H9 (cell line): ENCODE measurements around the gene TEX52. TPM values are rescaled to one million over a fixed set of nuclear protein-coding genes. Genes with fewer than 3 reads are reported as not detected.
A peak's percentile ranks its signal among the peaks of the same experiment; 100 is the strongest.

ENCODE experiments used
- DNase-seq: peaks from one replicate; pipeline ENCODE4 v3.0.0-alpha.2; 2017
- H2AFZ ChIP-seq: one replicate; pipeline ENCODE4 v1.6.1; 2013; ENCODE audit warnings: mild to moderate bottlenecking, low read length, control low read depth, moderate library complexity
- H2AK5ac ChIP-seq: 2 replicates; pipeline ENCODE4 v1.6.1; 2013; ENCODE audit warnings: low read length, control low read depth, mixed read lengths; ENCODE audit not compliant: insufficient read length
- H2BK120ac ChIP-seq: one replicate; pipeline ENCODE4 v1.6.1; 2013; ENCODE audit warnings: low read depth, mild to moderate bottlenecking, low read length, control low read depth, inconsistent platforms; ENCODE audit not compliant: poor library complexity, severe bottlenecking
- H2BK12ac ChIP-seq: 2 replicates; pipeline ENCODE4 v1.6.1; 2013; ENCODE audit warnings: low read length, control low read depth, mixed read lengths, low read depth; ENCODE audit not compliant: insufficient read length
- H2BK15ac ChIP-seq: 2 replicates; pipeline ENCODE4 v1.6.1; 2013; ENCODE audit warnings: low read depth, low read length, control low read depth
- H2BK20ac ChIP-seq: one replicate; pipeline ENCODE4 v1.6.1; 2013; ENCODE audit warnings: low read depth, mild to moderate bottlenecking, low read length, control low read depth, inconsistent platforms; ENCODE audit not compliant: poor library complexity, severe bottlenecking
- H2BK5ac ChIP-seq: 2 replicates; pipeline ENCODE4 v1.6.1; 2013; ENCODE audit warnings: low read length, control low read depth, mixed read lengths; ENCODE audit not compliant: insufficient read length
- H3K14ac ChIP-seq: 2 replicates; pipeline ENCODE4 v1.6.1; 2013; ENCODE audit warnings: low read length, control low read depth; ENCODE audit not compliant: insufficient read depth
- H3K18ac ChIP-seq: 2 replicates; pipeline ENCODE4 v1.6.1; 2013; ENCODE audit warnings: low read depth, mild to moderate bottlenecking, mixed read lengths, low read length, control low read depth; ENCODE audit not compliant: insufficient read length
- H3K23ac ChIP-seq: 2 replicates; pipeline ENCODE4 v1.6.1; 2013; ENCODE audit warnings: low read length, control low read depth, mixed read lengths, low read depth; ENCODE audit not compliant: insufficient read length
- H3K23me2 ChIP-seq: 2 replicates; pipeline ENCODE4 v1.6.1; 2013; ENCODE audit warnings: low read depth, mild to moderate bottlenecking, mixed read lengths, low read length, control low read depth; ENCODE audit not compliant: insufficient read length, poor library complexity, severe bottlenecking
- H3K27ac ChIP-seq: 2 replicates; pipeline ENCODE4 v1.5.1; 2013; ENCODE audit warnings: low read length, control low read depth, mixed read lengths, low read depth; ENCODE audit not compliant: insufficient read length
- H3K27me3 ChIP-seq: 2 replicates; pipeline ENCODE4 v1.6.1; 2013; ENCODE audit warnings: low read length, control low read depth, inconsistent platforms; ENCODE audit not compliant: insufficient read depth
- H3K4ac ChIP-seq: 2 replicates; pipeline ENCODE4 v1.6.1; 2013; ENCODE audit warnings: low read depth, mild to moderate bottlenecking, control low read depth, inconsistent platforms, low read length, moderate library complexity
- H3K4me1 ChIP-seq: 2 replicates; pipeline ENCODE4 v1.6.1; 2013; ENCODE audit warnings: low read length, control low read depth, inconsistent platforms; ENCODE audit not compliant: insufficient read depth
- H3K4me2 ChIP-seq: 2 replicates; pipeline ENCODE4 v1.6.1; 2013; ENCODE audit warnings: low read length, control low read depth, mixed read lengths; ENCODE audit not compliant: insufficient read length, insufficient read depth
- H3K56ac ChIP-seq: 2 replicates; pipeline ENCODE4 v1.6.1; 2013; ENCODE audit warnings: low read depth, mild to moderate bottlenecking, mixed read lengths, low read length, control low read depth; ENCODE audit not compliant: insufficient read length
- H3K79me1 ChIP-seq: 2 replicates; pipeline ENCODE4 v1.6.1; 2013; ENCODE audit warnings: low read depth, mild to moderate bottlenecking, moderate library complexity, low read length, control low read depth, inconsistent platforms; ENCODE audit not compliant: insufficient read depth, poor library complexity, severe bottlenecking
- H3K79me2 ChIP-seq: 2 replicates; pipeline ENCODE4 v1.6.1; 2013; ENCODE audit warnings: low read length, control low read depth, inconsistent platforms; ENCODE audit not compliant: insufficient read depth
- H3K9ac ChIP-seq: 2 replicates; pipeline ENCODE4 v1.6.1; 2013; ENCODE audit warnings: low read length, control low read depth, mixed read lengths; ENCODE audit not compliant: insufficient read length; ENCODE audit errors: extremely low read depth
- H3K9me3 ChIP-seq: one replicate; pipeline ENCODE4 v1.6.1; 2013; ENCODE audit warnings: low read depth, low read length, inconsistent platforms; ENCODE audit not compliant: control insufficient read depth
- H3T11ph ChIP-seq: one replicate; pipeline ENCODE4 v1.6.1; 2013; ENCODE audit warnings: mild to moderate bottlenecking, low read length, control low read depth, inconsistent platforms
- H4K20me1 ChIP-seq: one replicate; pipeline ENCODE4 v1.6.1; 2013; ENCODE audit not compliant: control insufficient read depth, insufficient read length, insufficient read depth
- H4K5ac ChIP-seq: 2 replicates; pipeline ENCODE4 v1.6.1; 2013; ENCODE audit warnings: low read depth, mild to moderate bottlenecking, mixed read lengths, low read length, control low read depth; ENCODE audit not compliant: insufficient read length
- H4K8ac ChIP-seq: replicated peaks from 2 replicates; pipeline ENCODE4 v1.6.1; 2013; ENCODE audit warnings: low read length, control low read depth, mixed read lengths, low read depth; ENCODE audit not compliant: insufficient read length
- H4K91ac ChIP-seq: 2 replicates; pipeline ENCODE4 v1.6.1; 2013; ENCODE audit warnings: low read depth, mild to moderate bottlenecking, moderate library complexity, mixed read lengths, low read length, control low read depth; ENCODE audit not compliant: insufficient read length
- H3K27ac Mint-ChIP-seq, 3 experiments: 2 replicates in 2 of 3; 3 replicates in 1 of 3; pipeline ENCODE4 v1.8.0; 2020 to 2021; ENCODE audit warnings: mixed read lengths in 3 of 3, mild to moderate bottlenecking in 1 of 3, moderate library complexity in 1 of 3
- H3K27me3 Mint-ChIP-seq: 2 replicates; pipeline ENCODE4 v1.8.0; 2021; ENCODE audit warnings: low read depth, mild to moderate bottlenecking, moderate library complexity, mixed read lengths
- H3K36me3 Mint-ChIP-seq, 3 experiments: 2 replicates in 2 of 3; 3 replicates in 1 of 3; pipeline ENCODE4 v1.8.0; 2020 to 2021; ENCODE audit warnings: low read depth in 3 of 3, mixed read lengths in 3 of 3; ENCODE audit not compliant: insufficient read depth in 1 of 3
- H3K4me1 Mint-ChIP-seq, 2 experiments: 2 replicates each; pipeline ENCODE4 v1.8.0; 2020; ENCODE audit warnings: mixed read lengths in 2 of 2
- H3K4me3 Mint-ChIP-seq, 2 experiments: 2 replicates in 1 of 2; 3 replicates in 1 of 2; pipeline ENCODE4 v1.8.0; 2020 to 2021; ENCODE audit warnings: mild to moderate bottlenecking in 2 of 2, mixed read lengths in 2 of 2, moderate library complexity in 1 of 2
- H3K9me3 Mint-ChIP-seq, 2 experiments: 2 replicates in 1 of 2; 3 replicates in 1 of 2; pipeline ENCODE4 v1.8.0; 2020; ENCODE audit warnings: mild to moderate bottlenecking in 2 of 2, mixed read lengths in 2 of 2, moderate library complexity in 1 of 2
- CTCF ChIP-seq: fragments of 200-600 bp; sonication (generic); conservative IDR thresholded peaks from 3 replicates; pipeline ENCODE4 v1.8.0; 2021; ENCODE audit warnings: antibody characterized with exemption, mild to moderate bottlenecking
- WGBS: extraction: QIAGEN DNeasy Blood & Tissue Kit; methylation state at CpG from one replicate; pipeline ENCODE4 v1.1.7; 2013; ENCODE audit warnings: missing lambda C conversion rate, low lambda C conversion rate, mixed read lengths; ENCODE audit not compliant: insufficient read length; ENCODE audit errors: extremely low coverage; 5-methylcytosine and 5-hydroxymethylcytosine counted together
- total RNA-seq: library from RNA; stranded (reverse); gene quantifications from 2 replicates; pipeline ENCODE4 v1.2.1, GENCODE V29; 2021

The TEX52 gene
- total RNA-seq, 1 experiment from 2014 or later = 0.20 TPM

- peaks cover 5% of the 10 kb centered on the region for H3K23me2 ChIP-seq
- no peaks in the 10 kb centered on the region for H3K4me1 ChIP-seq
- no peak overlapping the region for H4K91ac ChIP-seq
- no peak overlapping the region for H2BK12ac ChIP-seq
- no peak overlapping the region for H2BK120ac ChIP-seq
- Mint-ChIP-seq H3K27ac (peak overlapping the region; percentile 90 to 95 (median 95)), H3K4me1 (peaks cover 11 to 17% of the 10 kb centered on the region in 2 experiments), H3K4me3 (peak overlapping the region; percentile 89 to 97), H3K27me3 (0 out of 2 replicates have a peak, but pooled peaks cover 3% of the 10 kb centered on the region), H3K36me3 (peaks cover 13 to 32% (median 31%) of the 10 kb centered on the region in 3 experiments), H3K9me3 (no peaks in the 10 kb centered on the region)
- no peak overlapping the region for H2BK5ac ChIP-seq
- H3K4me2 ChIP-seq = peak overlapping the region; percentile 60
- no peak overlapping the region for H4K5ac ChIP-seq
- H3K27me3 ChIP-seq = no peaks in the 10 kb centered on the region
- no CpG with 5 or more reads among the region's 10 CpGs for WGBS
- peaks cover 2% of the 10 kb centered on the region for H3K79me1 ChIP-seq
- H3K14ac ChIP-seq = peak overlapping the region; percentile 83; the same call in 1 of the 2 replicates
- H3K9ac ChIP-seq = peak overlapping the region; percentile 32
- H3K9me3 ChIP-seq = no peaks in the 10 kb centered on the region
- no peak for TF ChIP-seq CTCF
- H3K79me2 ChIP-seq = 0 out of 2 replicates have a peak, but pooled peaks cover 1% of the 10 kb centered on the region
- H3K27ac ChIP-seq = no peak overlapping the region
- no peak overlapping the region for H3K23ac ChIP-seq
- H4K20me1 ChIP-seq = peaks cover 3% of the 10 kb centered on the region
- no peak overlapping the region for H2BK20ac ChIP-seq
- DNase-seq = no peak
- no peak overlapping the region for H3K56ac ChIP-seq
- H2AFZ ChIP-seq = no peak overlapping the region
- no peak overlapping the region for H4K8ac ChIP-seq
- no peak overlapping the region for H3K4ac ChIP-seq
- H3K18ac ChIP-seq = peak overlapping the region; percentile 83
- H2AK5ac ChIP-seq = no peak overlapping the region
- H3T11ph ChIP-seq = no peak overlapping the region
- no peak overlapping the region for H2BK15ac ChIP-seq
These were observed 33.2 kb upstream of the TEX52 start for GRCh38 chr12:2890001-2890387.
